ENCODE measurements around the gene MBNL2.

MBNL2 gene

GRCh38 chr13:97241761-97242160, 19.6 kb downstream of the MBNL2 start:
- 89 to 100% methylated on average over 2 of the region's 5 CpGs for whole genome bisulfite sequencing, 2 experiments (ENCODE audit: insufficient coverage in 2 of 2)
- H3K27ac ChIP-seq (ENCODE audit: low read depth, low read length, severe bottlenecking), result peak overlapping the region; percentile 55
- H3K36me3 ChIP-seq (ENCODE audit: control insufficient read depth, insufficient read depth, low read length), result peaks cover 30% of the 10 kb centered on the region
- H3K4me1 ChIP-seq (ENCODE audit: control insufficient read depth, insufficient read depth, low read length, poor library complexity, severe bottlenecking), result peaks cover 21% of the 10 kb centered on the region
- H3K9me3 ChIP-seq (ENCODE audit: control insufficient read depth, low read length), result no peaks in the 10 kb centered on the region
- no peak overlapping the region for H3K4me3 ChIP-seq (ENCODE audit: extremely low read depth, insufficient read depth, low read length, poor library complexity, severe bottlenecking)

- Histone ChIP-seq H3K4me1 (ENCODE audit: control insufficient read depth, insufficient read depth, low read length, poor library complexity, severe bottlenecking) (peaks cover 21% of the 10 kb centered on the region), H3K4me3 (ENCODE audit: extremely low read depth, insufficient read depth, low read length, poor library complexity, severe bottlenecking) (no peak overlapping the region), H3K36me3 (ENCODE audit: control insufficient read depth, insufficient read depth, low read length) (peaks cover 20% of the 10 kb centered on the region), H3K27ac (ENCODE audit: low read depth, low read length, severe bottlenecking) (no peak overlapping the region), H3K9me3 (ENCODE audit: control insufficient read depth, low read length) (no peaks in the 10 kb centered on the region)
- WGBS, 2 experiments (ENCODE audit: insufficient coverage in 2 of 2), result 95 to 97% methylated on average over 2 to 10 of the region's 13 CpGs
These were observed 20.8 kb downstream of the MBNL2 start for GRCh38 chr13:97242755-97243497.

- Histone ChIP-seq H3K9me3 (ENCODE audit: control insufficient read depth, low read length) (no peaks in the 10 kb centered on the region), H3K4me1 (ENCODE audit: control insufficient read depth, insufficient read depth, low read length, poor library complexity, severe bottlenecking) (peaks cover 21% of the 10 kb centered on the region), H3K36me3 (ENCODE audit: control insufficient read depth, insufficient read depth, low read length) (peaks cover 10% of the 10 kb centered on the region), H3K27ac (ENCODE audit: low read depth, low read length, severe bottlenecking) (no peak overlapping the region), H3K4me3 (ENCODE audit: extremely low read depth, insufficient read depth, low read length, poor library complexity, severe bottlenecking) (no peak overlapping the region)
- 72 to 82% methylated on average over 5 of the region's 8 CpGs for WGBS, 2 experiments (ENCODE audit: insufficient coverage in 2 of 2)
These were observed 22.0 kb downstream of the MBNL2 start for GRCh38 chr13:97243915-97244781.

GRCh38 chr13:97245011-97245410, 22.9 kb downstream of the MBNL2 start:
- H3K36me3 ChIP-seq (ENCODE audit: control insufficient read depth, insufficient read depth, low read length), result peaks cover 5% of the 10 kb centered on the region
- no peaks in the 10 kb centered on the region for H3K9me3 ChIP-seq (ENCODE audit: control insufficient read depth, low read length)
- H3K27ac ChIP-seq (ENCODE audit: low read depth, low read length, severe bottlenecking), result no peak overlapping the region
- H3K4me1 ChIP-seq (ENCODE audit: control insufficient read depth, insufficient read depth, low read length, poor library complexity, severe bottlenecking), result peaks cover 23% of the 10 kb centered on the region
- H3K4me3 ChIP-seq (ENCODE audit: extremely low read depth, insufficient read depth, low read length, poor library complexity, severe bottlenecking), result no peak overlapping the region

- no CpG with 5 or more reads among the region's 7 CpGs for WGBS, 2 experiments (ENCODE audit: insufficient coverage in 2 of 2)
- H3K4me3 ChIP-seq (ENCODE audit: extremely low read depth, insufficient read depth, low read length, poor library complexity, severe bottlenecking), result no peak overlapping the region
- H3K4me1 ChIP-seq (ENCODE audit: control insufficient read depth, insufficient read depth, low read length, poor library complexity, severe bottlenecking), result peaks cover 23% of the 10 kb centered on the region
- H3K36me3 ChIP-seq (ENCODE audit: control insufficient read depth, insufficient read depth, low read length), result peaks cover 4% of the 10 kb centered on the region
- H3K9me3 ChIP-seq (ENCODE audit: control insufficient read depth, low read length), result no peaks in the 10 kb centered on the region
- no peak overlapping the region for H3K27ac ChIP-seq (ENCODE audit: low read depth, low read length, severe bottlenecking)
These were observed 24.5 kb downstream of the MBNL2 start for GRCh38 chr13:97246596-97247158.

- no peak overlapping the region for H3K4me3 ChIP-seq (ENCODE audit: extremely low read depth, insufficient read depth, low read length, poor library complexity, severe bottlenecking)
- peaks cover 19% of the 10 kb centered on the region for H3K4me1 ChIP-seq (ENCODE audit: control insufficient read depth, insufficient read depth, low read length, poor library complexity, severe bottlenecking)
- no peaks in the 10 kb centered on the region for H3K9me3 ChIP-seq (ENCODE audit: control insufficient read depth, low read length)
- 93% methylated on average over 4 of the region's 6 CpGs; no CpG with 5 or more reads in 1 of the 2 experiments for WGBS, 2 experiments (ENCODE audit: insufficient coverage in 2 of 2)
- no peaks in the 10 kb centered on the region for H3K36me3 ChIP-seq (ENCODE audit: control insufficient read depth, insufficient read depth, low read length)
- no peak overlapping the region for H3K27ac ChIP-seq (ENCODE audit: low read depth, low read length, severe bottlenecking)
These were observed 26.1 kb downstream of the MBNL2 start for GRCh38 chr13:97248243-97248642.

GRCh38 chr13:97249093-97249795, 27.1 kb downstream of the MBNL2 start:
- Histone ChIP-seq H3K36me3 (ENCODE audit: control insufficient read depth, insufficient read depth, low read length) (no peaks in the 10 kb centered on the region), H3K4me3 (ENCODE audit: extremely low read depth, insufficient read depth, low read length, poor library complexity, severe bottlenecking) (no peak overlapping the region), H3K4me1 (ENCODE audit: control insufficient read depth, insufficient read depth, low read length, poor library complexity, severe bottlenecking) (peaks cover 15% of the 10 kb centered on the region), H3K27ac (ENCODE audit: low read depth, low read length, severe bottlenecking) (peak overlapping the region; percentile 60), H3K9me3 (ENCODE audit: control insufficient read depth, low read length) (no peaks in the 10 kb centered on the region)
- no CpG with 5 or more reads among the region's 5 CpGs for WGBS, 2 experiments (ENCODE audit: insufficient coverage in 2 of 2)

GRCh38 chr13:97249796-97250495, 27.8 kb downstream of the MBNL2 start:
- no peaks in the 10 kb centered on the region for H3K9me3 ChIP-seq (ENCODE audit: control insufficient read depth, low read length)
- no peak overlapping the region for H3K4me3 ChIP-seq (ENCODE audit: extremely low read depth, insufficient read depth, low read length, poor library complexity, severe bottlenecking)
- H3K27ac ChIP-seq (ENCODE audit: low read depth, low read length, severe bottlenecking), result peak overlapping the region; percentile 60
- no peaks in the 10 kb centered on the region for H3K36me3 ChIP-seq (ENCODE audit: control insufficient read depth, insufficient read depth, low read length)
- peaks cover 19% of the 10 kb centered on the region for H3K4me1 ChIP-seq (ENCODE audit: control insufficient read depth, insufficient read depth, low read length, poor library complexity, severe bottlenecking)
- WGBS, 2 experiments (ENCODE audit: insufficient coverage in 2 of 2), result 81 to 88% methylated on average over 2 of the region's 3 CpGs

- Histone ChIP-seq H3K4me1 (ENCODE audit: control insufficient read depth, insufficient read depth, low read length, poor library complexity, severe bottlenecking) (peaks cover 25% of the 10 kb centered on the region), H3K27ac (ENCODE audit: low read depth, low read length, severe bottlenecking) (peak overlapping the region; percentile 47), H3K9me3 (ENCODE audit: control insufficient read depth, low read length) (no peaks in the 10 kb centered on the region), H3K4me3 (ENCODE audit: extremely low read depth, insufficient read depth, low read length, poor library complexity, severe bottlenecking) (no peak overlapping the region), H3K36me3 (ENCODE audit: control insufficient read depth, insufficient read depth, low read length) (no peaks in the 10 kb centered on the region)
These were observed 28.4 kb downstream of the MBNL2 start for GRCh38 chr13:97250560-97250959.

GRCh38 chr13:97252735-97253134, 30.6 kb downstream of the MBNL2 start:
- peaks cover 46% of the 10 kb centered on the region for H3K4me1 ChIP-seq (ENCODE audit: control insufficient read depth, insufficient read depth, low read length, poor library complexity, severe bottlenecking)
- H3K36me3 ChIP-seq (ENCODE audit: control insufficient read depth, insufficient read depth, low read length), result no peaks in the 10 kb centered on the region
- H3K27ac ChIP-seq (ENCODE audit: low read depth, low read length, severe bottlenecking), result no peak overlapping the region
- H3K9me3 ChIP-seq (ENCODE audit: control insufficient read depth, low read length), result no peaks in the 10 kb centered on the region
- H3K4me3 ChIP-seq (ENCODE audit: extremely low read depth, insufficient read depth, low read length, poor library complexity, severe bottlenecking), result no peak overlapping the region
- WGBS, 2 experiments (ENCODE audit: insufficient coverage in 2 of 2), result no CpG with 5 or more reads among the region's 1 CpG
